ENCODE data around the gene CADM1. TPM values are rescaled to one million over a fixed set of nuclear protein-coding genes. Genes with fewer than 3 reads are reported as not detected.

Gene CADM1
- total RNA-seq, 1 donor from 2014 or later = 41.7 TPM

DNA sequence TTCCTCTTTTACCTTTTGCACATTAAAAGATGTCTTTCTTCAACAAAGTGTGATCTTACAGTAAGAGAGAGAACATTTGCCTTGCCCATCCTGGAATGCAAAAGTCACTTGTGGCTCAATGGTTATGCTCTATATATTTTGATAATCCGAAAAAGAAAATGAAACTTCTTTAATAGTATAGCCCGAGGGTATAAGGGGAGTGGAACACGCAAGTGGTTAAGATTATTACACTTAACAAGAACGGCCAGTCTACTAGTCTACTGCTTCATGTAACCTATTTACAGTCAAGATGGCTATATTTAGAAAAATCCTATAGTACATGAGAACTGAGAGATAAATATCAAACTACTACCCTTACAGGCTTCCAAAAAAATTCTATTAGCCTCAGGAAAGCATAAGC is 86.1 kb downstream of the CADM1 start:
- Histone ChIP-seq H3K36me3 (ENCODE audit: control insufficient read depth, insufficient read depth, low read length) (no peaks in the 10 kb centered on the region), H3K27me3 (ENCODE audit: control insufficient read depth, insufficient read depth, low read length) (no peaks in the 10 kb centered on the region), H3K4me3 (ENCODE audit: low read depth, low read length) (no peak overlapping the region)
- TF ChIP-seq, protein P1, sequence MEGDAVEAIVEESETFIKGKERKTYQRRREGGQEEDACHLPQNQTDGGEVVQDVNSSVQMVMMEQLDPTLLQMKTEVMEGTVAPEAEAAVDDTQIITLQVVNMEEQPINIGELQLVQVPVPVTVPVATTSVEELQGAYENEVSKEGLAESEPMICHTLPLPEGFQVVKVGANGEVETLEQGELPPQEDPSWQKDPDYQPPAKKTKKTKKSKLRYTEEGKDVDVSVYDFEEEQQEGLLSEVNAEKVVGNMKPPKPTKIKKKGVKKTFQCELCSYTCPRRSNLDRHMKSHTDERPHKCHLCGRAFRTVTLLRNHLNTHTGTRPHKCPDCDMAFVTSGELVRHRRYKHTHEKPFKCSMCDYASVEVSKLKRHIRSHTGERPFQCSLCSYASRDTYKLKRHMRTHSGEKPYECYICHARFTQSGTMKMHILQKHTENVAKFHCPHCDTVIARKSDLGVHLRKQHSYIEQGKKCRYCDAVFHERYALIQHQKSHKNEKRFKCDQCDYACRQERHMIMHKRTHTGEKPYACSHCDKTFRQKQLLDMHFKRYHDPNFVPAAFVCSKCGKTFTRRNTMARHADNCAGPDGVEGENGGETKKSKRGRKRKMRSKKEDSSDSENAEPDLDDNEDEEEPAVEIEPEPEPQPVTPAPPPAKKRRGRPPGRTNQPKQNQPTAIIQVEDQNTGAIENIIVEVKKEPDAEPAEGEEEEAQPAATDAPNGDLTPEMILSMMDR (IDR thresholded peaks at IDR 0.05; ENCODE audit: insufficient read depth, low read length, poor library complexity, severe bottlenecking) = no peak
- DNase-seq (ENCODE audit: low read depth) = no peak

DNA sequence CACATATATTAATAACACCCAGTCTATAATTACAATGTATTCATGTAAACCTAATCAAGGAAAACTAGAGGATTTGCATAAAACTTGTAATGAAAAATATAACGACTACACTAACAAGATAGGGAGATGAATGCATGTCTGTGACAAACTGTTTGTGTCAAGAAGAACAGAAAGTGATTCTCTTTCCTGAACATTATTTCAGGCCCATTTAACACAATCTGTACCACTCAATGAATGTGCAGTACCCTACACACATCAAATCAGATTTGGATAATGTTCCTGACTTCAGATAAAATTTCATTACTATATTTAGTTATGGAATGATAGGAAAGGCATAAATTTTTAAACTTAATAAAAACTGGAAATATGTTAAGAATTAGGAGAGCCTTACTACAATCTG is 93.1 kb downstream of the CADM1 start:
- Histone ChIP-seq H3K36me3 (ENCODE audit: control insufficient read depth, insufficient read depth, low read length) (no peaks in the 10 kb centered on the region), H3K27me3 (ENCODE audit: control insufficient read depth, insufficient read depth, low read length) (no peaks in the 10 kb centered on the region), H3K4me3 (ENCODE audit: low read depth, low read length) (no peak overlapping the region)
- TF ChIP-seq, protein P1 (IDR thresholded peaks at IDR 0.05; ENCODE audit: insufficient read depth, low read length, poor library complexity, severe bottlenecking) = no peak
- DNase-seq (ENCODE audit: low read depth) = no peak

DNA sequence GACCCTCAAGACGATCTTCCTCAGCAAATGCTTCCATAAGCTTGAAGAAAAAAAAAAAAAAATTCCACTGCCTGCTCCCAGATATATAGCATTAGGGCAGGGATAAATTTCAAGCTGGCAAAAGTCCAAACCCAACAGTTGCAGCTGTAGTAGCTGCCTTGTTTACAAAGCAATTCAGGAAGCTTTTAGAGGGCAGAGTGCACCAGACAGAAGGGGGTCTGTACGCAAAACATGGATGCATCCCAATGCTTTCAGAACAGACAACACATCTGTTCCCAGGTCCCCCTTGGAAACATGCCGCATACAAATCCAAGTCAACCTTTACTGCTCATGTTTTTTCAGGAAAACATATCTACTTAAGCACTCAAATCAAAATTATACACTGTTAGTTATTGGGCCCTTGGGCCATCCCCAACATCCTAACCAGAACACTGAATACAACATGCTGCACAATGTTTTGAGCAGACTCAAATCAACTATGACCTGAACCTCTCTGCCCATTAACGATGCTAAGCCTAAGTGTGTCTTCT is 94.5 kb downstream of the CADM1 start:
- no peaks in the 10 kb centered on the region for H3K36me3 ChIP-seq (ENCODE audit: control insufficient read depth, insufficient read depth, low read length)
- no peaks in the 10 kb centered on the region for H3K27me3 ChIP-seq (ENCODE audit: control insufficient read depth, insufficient read depth, low read length)
- no peak for DNase-seq (ENCODE audit: low read depth)
- H3K4me3 ChIP-seq (ENCODE audit: low read depth, low read length) = no peak overlapping the region
- TF ChIP-seq, protein P1 (IDR thresholded peaks at IDR 0.05; ENCODE audit: insufficient read depth, low read length, poor library complexity, severe bottlenecking) = no peak

DNA sequence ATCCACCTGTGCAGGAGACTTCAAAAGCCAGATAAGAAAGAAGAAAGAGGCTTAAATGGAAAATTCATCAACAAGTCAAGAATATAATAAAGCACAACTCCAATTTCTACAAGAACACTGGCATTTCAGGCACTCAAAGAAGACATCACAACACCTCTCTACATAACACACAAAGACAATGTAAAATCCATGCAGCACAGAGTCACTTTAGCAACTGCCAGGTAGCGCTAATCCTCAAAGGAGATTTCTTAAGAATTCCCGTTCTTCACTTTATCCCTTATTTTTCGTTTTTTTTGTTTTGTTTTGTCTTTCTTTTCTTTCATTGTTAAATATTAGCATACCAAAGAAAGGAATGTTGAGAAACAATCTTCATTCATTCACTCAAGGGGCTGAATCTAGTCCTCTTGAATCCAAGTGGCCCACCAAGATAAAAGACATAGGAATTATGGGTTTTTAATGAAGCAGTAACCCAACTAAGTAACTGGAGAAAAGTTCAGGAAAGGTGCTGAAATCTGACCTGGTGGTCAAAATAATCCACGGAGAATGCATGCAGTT is 95.0 kb downstream of the CADM1 start:
- H3K4me3 ChIP-seq (ENCODE audit: low read depth, low read length) = no peak overlapping the region
- TF ChIP-seq, protein P1 (IDR thresholded peaks at IDR 0.05; ENCODE audit: insufficient read depth, low read length, poor library complexity, severe bottlenecking) = no peak
- H3K36me3 ChIP-seq (ENCODE audit: control insufficient read depth, insufficient read depth, low read length) = no peaks in the 10 kb centered on the region
- no peak for DNase-seq (ENCODE audit: low read depth)
- no peaks in the 10 kb centered on the region for H3K27me3 ChIP-seq (ENCODE audit: control insufficient read depth, insufficient read depth, low read length)

DNA sequence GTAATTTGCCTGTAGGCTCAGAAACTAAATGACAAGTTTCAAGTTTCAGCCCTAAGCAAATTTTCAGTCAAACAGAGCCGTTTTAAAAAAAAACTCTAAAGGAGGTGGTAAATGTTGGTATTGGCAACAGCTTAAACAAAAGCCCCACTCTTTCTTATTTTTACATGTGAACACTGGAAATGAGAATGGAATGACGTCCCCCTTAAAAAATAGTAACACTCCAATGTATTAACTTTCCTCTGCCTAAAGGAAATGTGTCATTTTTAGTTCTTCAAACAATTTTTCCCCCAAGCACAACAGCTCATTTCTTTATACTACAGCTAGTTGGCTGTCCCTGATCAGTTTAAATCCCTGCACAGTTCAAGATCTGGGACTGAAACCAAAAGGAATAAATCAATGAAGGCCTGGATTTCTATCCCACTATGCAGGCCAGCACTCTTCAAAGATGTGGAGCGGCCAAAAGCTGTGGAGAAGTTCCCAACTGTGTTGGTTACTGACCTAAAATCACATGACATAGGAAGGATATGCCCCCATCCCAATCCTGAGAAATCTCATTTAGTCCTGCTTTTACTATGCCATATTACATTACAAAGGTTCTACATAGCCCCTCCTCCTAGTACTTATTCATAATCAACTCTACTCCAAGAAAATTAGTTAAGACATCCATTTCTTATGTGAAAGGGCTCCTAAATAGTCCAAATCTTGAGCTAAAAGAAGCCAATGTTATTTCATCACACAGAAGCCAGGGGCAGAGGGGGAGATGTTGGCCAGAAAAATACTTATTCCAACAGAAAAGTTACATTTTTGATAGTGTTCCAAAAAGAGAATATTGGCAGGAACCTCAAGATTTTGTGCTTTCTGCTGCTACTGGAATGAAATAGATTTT is 95.9 kb downstream of the CADM1 start:
- TF ChIP-seq, protein P1 (IDR thresholded peaks at IDR 0.05; ENCODE audit: insufficient read depth, low read length, poor library complexity, severe bottlenecking) = no peak
- H3K27me3 ChIP-seq (ENCODE audit: control insufficient read depth, insufficient read depth, low read length) = no peaks in the 10 kb centered on the region
- no peaks in the 10 kb centered on the region for H3K36me3 ChIP-seq (ENCODE audit: control insufficient read depth, insufficient read depth, low read length)
- H3K4me3 ChIP-seq (ENCODE audit: low read depth, low read length) = no peak overlapping the region
- no peak for DNase-seq (ENCODE audit: low read depth)
